CD4-positive, alpha-beta T cell treated with Interleukin-15 for 4 hours (primary cell): ENCODE results near the gene SLC15A3.
A peak's percentile ranks its signal among the peaks of the same experiment; 100 is the strongest.

Source experiments
- DNase-seq: peaks from one replicate; pipeline ENCODE4 v3.0.0-alpha.2; 2020; ENCODE audit warnings: low spot score

SLC15A3 gene

GRCh38 chr11:60928563-60929001 is 23.4 kb downstream of the SLC15A3 start:
- no peak for DNase-seq

- no peak for DNase-seq
Measured at GRCh38 chr11:60927600-60927999, 24.4 kb downstream of the SLC15A3 start.

GRCh38 chr11:60927061-60927592 is 24.8 kb downstream of the SLC15A3 start:
- DNase-seq = no peak

- no peak for DNase-seq
Measured at GRCh38 chr11:60926500-60926899, 25.5 kb downstream of the SLC15A3 start.

DNA sequence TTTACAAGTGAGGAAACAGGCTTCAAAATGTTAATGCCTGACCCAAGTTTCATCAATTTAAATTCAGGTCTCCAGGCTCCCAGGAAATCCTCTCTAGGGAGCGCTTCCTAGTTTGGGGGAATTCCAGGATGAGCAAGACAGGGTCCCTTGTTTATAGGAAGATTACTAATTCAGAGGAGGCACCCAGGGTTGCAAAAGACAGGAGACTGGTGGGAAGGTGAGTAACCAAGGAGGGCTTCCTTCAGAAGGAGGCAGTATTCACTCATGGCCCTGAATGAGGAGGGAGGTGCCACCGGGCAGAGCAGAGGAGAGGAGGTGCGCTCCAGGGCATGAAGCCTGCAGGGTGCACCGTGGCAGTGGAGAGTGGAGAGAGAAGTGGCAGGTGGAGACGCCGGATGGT is 26.1 kb downstream of the SLC15A3 start:
- DNase-seq = no peak

- DNase-seq = no peak
Measured at GRCh38 chr11:60924906-60925853, 26.8 kb downstream of the SLC15A3 start.

DNA sequence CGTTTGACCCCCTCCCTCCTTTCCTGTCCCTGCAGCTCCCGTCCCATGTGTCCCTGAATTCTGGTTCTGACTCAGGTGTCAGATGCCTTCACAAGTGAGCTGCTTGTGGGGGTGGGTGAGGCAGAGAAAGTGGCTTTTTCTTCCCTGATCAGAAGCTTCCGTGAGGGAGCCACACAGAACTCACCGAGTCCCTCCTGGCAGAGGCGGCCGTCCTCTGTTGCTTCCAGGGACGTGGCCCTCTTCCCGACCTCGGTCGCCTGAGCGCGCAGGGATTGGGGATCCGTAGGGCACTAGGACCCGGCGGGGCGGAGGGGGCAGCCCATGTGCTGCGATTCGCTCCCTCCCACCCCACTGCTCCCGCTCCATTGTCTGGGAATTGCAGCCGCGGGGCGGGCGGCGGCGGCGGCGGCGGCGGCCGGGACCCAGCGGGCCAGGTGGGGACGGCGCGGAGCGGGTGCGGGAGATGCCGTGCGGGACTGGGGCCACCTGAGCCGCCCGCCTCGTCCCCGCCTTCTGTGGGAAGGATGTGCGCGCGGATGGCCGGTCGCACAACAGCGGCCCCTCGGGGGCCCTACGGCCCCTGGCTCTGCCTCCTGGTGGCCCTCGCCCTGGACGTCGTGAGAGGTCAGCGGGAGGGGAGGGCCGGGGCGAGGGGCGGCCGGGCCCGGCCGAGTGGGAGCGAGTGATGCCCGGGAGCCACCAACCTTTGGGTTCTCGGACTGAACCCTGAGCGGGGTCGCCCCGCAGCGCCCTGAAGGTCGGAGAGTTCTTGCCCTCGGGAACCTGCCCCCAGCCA is 27.7 kb downstream of the SLC15A3 start, which contains the start of gene TMEM132A:
TMEM132A (plus strand) TSS at position 351 of the 796 bp plus-strand sequence; CDS start at position 525, 174 bp downstream.
- no peak for DNase-seq

- no peak for DNase-seq
Measured at GRCh38 chr11:60923800-60924109, 28.2 kb downstream of the SLC15A3 start.

- no peak for DNase-seq
Measured at GRCh38 chr11:60923326-60923725, 28.6 kb downstream of the SLC15A3 start.

- DNase-seq = no peak
Measured at GRCh38 chr11:60922906-60923305, 29.1 kb downstream of the SLC15A3 start.

- no peak for DNase-seq
Measured at GRCh38 chr11:60921777-60922335, 30.1 kb downstream of the SLC15A3 start.

GRCh38 chr11:60921259-60921658 is 30.7 kb downstream of the SLC15A3 start:
- no peak for DNase-seq

- DNase-seq = no peak
Measured at GRCh38 chr11:60919956-60920355, 32.0 kb downstream of the SLC15A3 start.

DNA sequence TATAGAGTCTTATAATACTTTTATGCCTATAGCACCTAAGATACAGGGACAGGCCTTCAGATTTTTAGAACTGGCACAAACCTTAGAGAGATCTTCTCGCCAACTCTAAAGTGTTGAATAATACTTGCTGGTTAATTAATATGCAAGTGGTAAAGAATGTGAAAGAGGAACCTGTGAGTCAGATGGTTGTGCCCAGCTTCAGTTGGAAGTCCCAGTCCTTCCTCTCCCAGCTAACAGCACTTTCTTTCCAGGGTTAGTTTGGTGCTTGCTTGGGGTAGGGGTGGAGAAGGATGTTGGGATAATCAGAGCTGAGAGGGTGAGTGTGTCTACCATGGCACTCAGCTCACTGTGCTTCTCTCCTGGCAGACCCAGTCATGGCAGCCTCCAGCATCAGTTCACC is 32.7 kb downstream of the SLC15A3 start:
- no peak for DNase-seq

DNA sequence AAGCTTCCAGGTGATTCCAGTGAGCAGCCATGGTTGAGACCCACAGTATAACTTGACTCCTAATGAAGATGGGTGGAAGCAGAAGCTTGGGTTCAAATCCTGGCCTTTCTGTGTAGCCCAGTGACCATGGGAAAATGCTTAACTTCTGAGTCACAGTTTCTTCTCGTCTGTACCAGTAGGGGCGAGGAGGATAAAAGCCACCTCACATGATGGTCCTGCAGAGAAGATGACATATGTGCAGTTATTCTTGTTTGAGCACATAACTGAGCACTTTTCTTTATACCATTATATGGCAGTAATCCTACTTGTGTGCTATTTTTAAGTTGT is 33.1 kb downstream of the SLC15A3 start:
- DNase-seq = no peak

- no peak for DNase-seq
Measured at GRCh38 chr11:60918251-60918938, 33.6 kb downstream of the SLC15A3 start.

GRCh38 chr11:60917267-60917666 is 34.7 kb downstream of the SLC15A3 start:
- no peak for DNase-seq

- DNase-seq = no peak
Measured at GRCh38 chr11:60916669-60917206, 35.2 kb downstream of the SLC15A3 start.

DNA sequence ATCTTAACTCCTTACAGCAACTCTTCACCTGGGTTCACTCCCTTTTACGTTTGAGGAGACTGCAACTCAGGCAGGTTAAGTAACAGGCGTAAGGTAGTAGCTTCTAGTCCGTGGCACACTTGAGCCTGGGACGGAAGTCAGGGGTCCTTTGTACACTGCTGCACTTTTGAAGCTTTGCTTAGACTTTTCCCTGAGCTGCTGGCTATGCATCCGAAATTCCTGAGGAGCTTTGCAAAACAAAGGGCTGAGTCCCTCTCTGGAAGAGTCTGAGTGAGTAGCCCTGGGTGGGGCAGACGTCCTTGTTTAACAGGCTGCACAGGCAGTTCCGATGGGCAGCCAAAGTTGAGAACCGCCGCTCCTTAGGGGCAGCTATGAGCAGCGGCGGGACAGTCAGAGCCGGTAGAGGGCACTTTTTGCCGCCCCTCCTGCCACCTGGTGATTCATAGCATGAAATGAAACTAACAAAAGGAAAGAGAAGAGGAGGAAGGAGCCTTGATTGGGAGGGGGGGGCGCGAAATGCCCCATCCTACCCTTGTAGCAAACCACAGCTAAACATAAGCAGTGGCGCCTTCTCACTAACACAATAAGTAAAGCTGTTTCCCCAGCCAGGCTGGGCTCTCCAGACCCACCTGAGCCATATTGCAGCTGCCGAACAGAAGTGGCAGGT is 36.6 kb downstream of the SLC15A3 start:
- peak; percentile 77 for DNase-seq

GRCh38 chr11:60914633-60915247 is 37.2 kb downstream of the SLC15A3 start:
- DNase-seq = peak; percentile 14
